Measurements from ENCODE around the gene THRB. TPM values are rescaled to one million over a fixed set of nuclear protein-coding genes. Genes with fewer than 3 reads are reported as not detected.

Gene THRB
- total RNA-seq, 1 donor from 2014 or later = 32.8 TPM

DNA sequence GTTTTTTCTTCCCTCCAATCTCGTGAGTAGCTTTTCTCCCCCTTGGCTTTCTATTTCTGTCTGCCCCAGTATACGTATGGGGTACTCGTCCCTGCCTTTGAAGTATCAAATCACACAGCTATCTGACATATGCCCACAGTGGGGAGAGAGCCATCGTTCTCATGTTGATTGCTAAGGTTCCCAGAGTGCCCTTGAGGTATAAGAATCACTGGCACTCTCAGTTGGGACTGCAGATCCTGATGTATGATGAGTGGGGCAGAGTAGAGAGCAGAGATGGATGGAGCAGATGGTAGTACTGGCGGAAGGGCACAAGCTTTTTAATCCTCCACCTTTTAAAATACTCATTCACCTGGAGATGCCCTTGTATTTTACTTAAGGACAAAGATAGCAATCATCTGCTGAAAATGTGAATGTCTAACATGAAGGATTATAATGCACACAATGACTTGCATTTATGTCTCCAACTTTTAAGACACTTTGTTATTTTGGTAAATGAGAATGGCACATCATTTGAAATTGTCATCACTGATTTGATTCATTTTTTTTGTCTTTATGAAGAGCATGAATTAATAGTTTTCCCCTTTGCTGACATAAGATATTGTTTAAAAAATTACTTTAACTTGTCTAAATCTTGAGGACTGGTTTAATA, 310.0 kb downstream of the THRB start:
- Histone ChIP-seq H3K4me3 (no peak overlapping the region), H3K9me3 (replicated peaks) (no peaks in the 10 kb centered on the region), H3K27ac (replicated peaks) (no peak overlapping the region), H3K36me3 (no peaks in the 10 kb centered on the region), H3K27me3 (ENCODE audit: low read depth) (no peaks in the 10 kb centered on the region), H3K4me1 (peaks cover 12% of the 10 kb centered on the region)
- TF ChIP-seq, protein P1, sequence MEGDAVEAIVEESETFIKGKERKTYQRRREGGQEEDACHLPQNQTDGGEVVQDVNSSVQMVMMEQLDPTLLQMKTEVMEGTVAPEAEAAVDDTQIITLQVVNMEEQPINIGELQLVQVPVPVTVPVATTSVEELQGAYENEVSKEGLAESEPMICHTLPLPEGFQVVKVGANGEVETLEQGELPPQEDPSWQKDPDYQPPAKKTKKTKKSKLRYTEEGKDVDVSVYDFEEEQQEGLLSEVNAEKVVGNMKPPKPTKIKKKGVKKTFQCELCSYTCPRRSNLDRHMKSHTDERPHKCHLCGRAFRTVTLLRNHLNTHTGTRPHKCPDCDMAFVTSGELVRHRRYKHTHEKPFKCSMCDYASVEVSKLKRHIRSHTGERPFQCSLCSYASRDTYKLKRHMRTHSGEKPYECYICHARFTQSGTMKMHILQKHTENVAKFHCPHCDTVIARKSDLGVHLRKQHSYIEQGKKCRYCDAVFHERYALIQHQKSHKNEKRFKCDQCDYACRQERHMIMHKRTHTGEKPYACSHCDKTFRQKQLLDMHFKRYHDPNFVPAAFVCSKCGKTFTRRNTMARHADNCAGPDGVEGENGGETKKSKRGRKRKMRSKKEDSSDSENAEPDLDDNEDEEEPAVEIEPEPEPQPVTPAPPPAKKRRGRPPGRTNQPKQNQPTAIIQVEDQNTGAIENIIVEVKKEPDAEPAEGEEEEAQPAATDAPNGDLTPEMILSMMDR (IDR thresholded peaks at IDR 0.05; ENCODE audit: borderline replicate concordance) = no peak
- no peak for DNase-seq
- intact Hi-C loops (cut with micrococcal nuclease) = no loop called here

DNA sequence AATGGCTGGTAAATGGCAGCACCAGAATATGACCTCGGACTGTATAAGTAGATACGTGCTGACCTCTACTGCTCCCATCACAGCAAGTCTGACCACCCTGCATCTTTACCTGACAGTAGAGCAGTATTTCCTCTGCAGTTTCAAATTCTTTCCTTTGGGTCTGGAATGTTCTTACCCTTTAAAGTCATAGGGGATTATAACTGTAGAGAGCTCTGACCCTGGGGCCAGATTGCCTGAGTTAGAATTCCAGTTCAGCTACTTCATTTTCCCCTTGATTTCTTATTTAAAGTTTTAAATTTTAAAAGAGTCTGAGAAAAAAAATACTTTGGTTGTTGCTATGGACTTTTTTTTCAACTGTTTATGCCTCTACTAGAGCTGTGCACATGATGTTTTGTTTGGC, 311.9 kb downstream of the THRB start:
- H3K27ac ChIP-seq (replicated peaks) = no peak overlapping the region
- intact Hi-C loops (cut with micrococcal nuclease) = no loop called here
- H3K4me1 ChIP-seq = peaks cover 12% of the 10 kb centered on the region
- no peaks in the 10 kb centered on the region for H3K9me3 ChIP-seq (replicated peaks)
- H3K4me3 ChIP-seq = no peak overlapping the region
- H3K36me3 ChIP-seq = no peaks in the 10 kb centered on the region
- DNase-seq = no peak
- H3K27me3 ChIP-seq (ENCODE audit: low read depth) = no peaks in the 10 kb centered on the region
- TF ChIP-seq, protein P1 (IDR thresholded peaks at IDR 0.05; ENCODE audit: borderline replicate concordance) = no peak

DNA sequence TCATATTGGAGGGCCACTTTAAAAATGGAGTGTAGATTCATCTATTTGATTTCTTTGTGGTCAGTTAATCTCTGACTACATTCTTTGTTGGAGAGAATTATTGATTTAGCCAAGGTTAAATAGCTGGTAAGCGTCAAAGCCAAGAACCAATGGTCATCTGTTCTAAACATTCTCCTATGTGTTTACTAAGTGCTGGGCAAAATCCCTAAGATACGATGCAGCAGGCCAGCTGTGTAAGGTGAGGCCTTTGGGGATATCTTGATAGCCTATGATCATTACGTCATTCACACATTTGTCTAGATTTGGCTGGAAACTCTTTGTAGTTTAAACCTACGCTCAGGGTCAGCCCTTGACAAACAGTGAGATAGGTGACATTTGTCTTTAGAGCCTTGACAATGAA, 313.4 kb downstream of the THRB start:
- Histone ChIP-seq H3K27ac (replicated peaks) (no peak overlapping the region), H3K4me1 (peaks cover 10% of the 10 kb centered on the region), H3K4me3 (no peak overlapping the region), H3K9me3 (replicated peaks) (no peaks in the 10 kb centered on the region), H3K27me3 (ENCODE audit: low read depth) (no peaks in the 10 kb centered on the region), H3K36me3 (no peaks in the 10 kb centered on the region)
- intact Hi-C loops (cut with micrococcal nuclease) = no loop called here
- no peak for DNase-seq
- TF ChIP-seq, protein P1 (IDR thresholded peaks at IDR 0.05; ENCODE audit: borderline replicate concordance) = no peak

DNA sequence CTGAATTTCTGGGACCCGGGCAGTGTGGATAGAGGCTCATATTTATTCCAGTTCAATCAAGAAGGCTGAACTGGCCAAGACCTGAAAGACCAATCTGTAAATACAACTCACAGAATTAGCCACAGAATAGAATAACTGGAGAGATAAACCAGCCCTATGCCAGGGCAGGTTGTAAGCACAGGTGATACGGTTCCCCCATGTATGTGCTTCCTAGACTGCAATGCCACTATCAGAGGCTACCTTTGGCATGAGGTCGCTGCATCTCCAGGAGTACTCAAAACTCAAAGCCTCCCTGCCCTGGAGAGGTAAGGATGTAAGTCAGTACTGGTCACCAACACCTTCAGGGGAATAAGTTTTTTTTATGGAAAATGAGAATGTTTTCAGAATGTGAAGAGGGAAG, 314.0 kb downstream of the THRB start:
- TF ChIP-seq, protein P1 (IDR thresholded peaks at IDR 0.05; ENCODE audit: borderline replicate concordance) = no peak
- Histone ChIP-seq H3K27ac (replicated peaks) (no peak overlapping the region), H3K4me3 (no peak overlapping the region), H3K27me3 (ENCODE audit: low read depth) (no peaks in the 10 kb centered on the region), H3K4me1 (peaks cover 3% of the 10 kb centered on the region), H3K36me3 (no peaks in the 10 kb centered on the region), H3K9me3 (replicated peaks) (no peaks in the 10 kb centered on the region)
- intact Hi-C loops (cut with micrococcal nuclease) = no loop called here
- DNase-seq = no peak

DNA sequence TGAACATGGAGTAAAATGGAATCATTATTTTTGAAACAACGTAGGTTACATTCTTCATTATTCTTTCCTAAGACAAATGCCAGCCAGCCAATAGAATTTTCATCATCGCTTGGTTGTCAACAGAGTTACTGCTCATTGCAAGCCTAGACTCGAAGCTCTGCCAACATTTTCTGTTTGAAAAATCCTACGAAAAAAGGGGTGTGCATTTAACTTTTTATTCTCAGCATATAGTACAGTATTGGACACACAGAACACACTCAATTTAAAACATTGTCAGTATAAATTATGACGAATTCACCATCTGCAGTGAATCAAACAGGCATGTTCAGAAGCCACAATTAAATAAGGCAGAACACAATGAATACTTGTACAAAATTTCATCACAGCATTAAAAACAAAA, 317.4 kb downstream of the THRB start:
- Histone ChIP-seq H3K9me3 (replicated peaks) (no peaks in the 10 kb centered on the region), H3K36me3 (no peaks in the 10 kb centered on the region), H3K27ac (replicated peaks) (no peak overlapping the region), H3K4me3 (no peak overlapping the region), H3K27me3 (ENCODE audit: low read depth) (no peaks in the 10 kb centered on the region), H3K4me1 (peaks cover 11% of the 10 kb centered on the region)
- TF ChIP-seq, protein P1 (IDR thresholded peaks at IDR 0.05; ENCODE audit: borderline replicate concordance) = no peak
- DNase-seq = no peak
- intact Hi-C loops (cut with micrococcal nuclease) = no loop called here
